PC-3 (cell line): Measurements from ENCODE around the gene SCCPDH. TPM values are rescaled to one million over a fixed set of nuclear protein-coding genes. Genes with fewer than 3 reads are reported as not detected.

Experiments
- ATAC-seq: fragments of 200-7000 bp; cut with Tn5 transposase; 2 replicates; pipeline ENCODE4 v1.9.1; 2020; ENCODE audit warnings: mild to moderate bottlenecking, moderate library complexity
- BruUV-seq: library from RNA; stranded (reverse); fragments of 400-500 nt; replicated peaks from 2 replicates; lab custom pipeline; 2021; lab: Mats Ljungman, UMichigan
- CTCF ChIA-PET: fragments of 300-600 bp; sonication (Branson Sonifier 250); formaldehyde crosslinking; loops from one replicate; lab custom pipeline; 2022; ENCODE audit warnings: antibody characterized with exemption; lab: Charles Lee
- POLR2A ChIA-PET: fragments of 300-600 bp; sonication (Branson Sonifier 250); formaldehyde crosslinking; loops from one replicate; lab custom pipeline; 2022; ENCODE audit warnings: antibody characterized with exemption; ENCODE audit not compliant: unreplicated experiment; lab: Charles Lee
- DNase-seq: peaks from one replicate; pipeline ENCODE4 v3.0.0-alpha.2; 2015
- H2AFZ ChIP-seq: fragments of 300-600 bp; sonication (generic); 2 replicates; pipeline ENCODE4 v1.6.0; 2016; ENCODE audit warnings: antibody characterized with exemption, low read length
- H3F3A ChIP-seq: fragments of 300-600 bp; sonication (generic); one replicate; pipeline ENCODE4 v1.6.0; 2017; ENCODE audit warnings: antibody characterized with exemption, low read length, control low read depth, mild to moderate bottlenecking; ENCODE audit not compliant: unreplicated experiment
- H3K27ac ChIP-seq: fragments of 300-600 bp; sonication (generic); 2 replicates; pipeline ENCODE4 v1.5.1; 2016; ENCODE audit warnings: mild to moderate bottlenecking, low read length
- H3K27me3 ChIP-seq: fragments of 300-600 bp; sonication (generic); 2 replicates; pipeline ENCODE4 v1.6.1; 2016; ENCODE audit warnings: low read length, mixed read lengths
- H3K36me3 ChIP-seq: fragments of 300-600 bp; sonication (generic); 2 replicates; pipeline ENCODE4 v1.6.1; 2016; ENCODE audit warnings: low read depth, mixed run types, low read length, mixed read lengths
- H3K4me1 ChIP-seq: fragments of 300-600 bp; sonication (generic); 2 replicates; pipeline ENCODE4 v1.5.1; 2016; ENCODE audit warnings: low read length; ENCODE audit not compliant: insufficient read depth
- H3K4me2 ChIP-seq: fragments of 300-600 bp; sonication (generic); 2 replicates; pipeline ENCODE4 v1.6.0; 2016; ENCODE audit warnings: low read length
- H3K4me3 ChIP-seq: fragments of 300-600 bp; sonication (generic); 2 replicates; pipeline ENCODE4 v1.5.1; 2016; ENCODE audit warnings: mild to moderate bottlenecking, low read length, mixed read lengths
- H3K79me2 ChIP-seq: fragments of 300-600 bp; sonication (generic); 2 replicates; pipeline ENCODE4 v1.6.1; 2017; ENCODE audit warnings: low read length, mixed read lengths
- H3K9ac ChIP-seq: fragments of 300-600 bp; sonication (generic); 2 replicates; pipeline ENCODE4 v1.6.0; 2016; ENCODE audit warnings: mild to moderate bottlenecking, low read length
- H3K9me2 ChIP-seq: fragments of 300-600 bp; sonication (generic); replicated peaks from 2 replicates; pipeline ENCODE4 v1.6.1; 2016; ENCODE audit warnings: mixed run types, low read length, mixed read lengths
- H3K9me3 ChIP-seq: fragments of 300-600 bp; sonication (generic); 2 replicates; pipeline ENCODE4 v1.6.1; 2016; ENCODE audit warnings: low read length, mixed read lengths
- H4K20me1 ChIP-seq: fragments of 300-600 bp; sonication (generic); 2 replicates; pipeline ENCODE4 v1.6.1; 2016; ENCODE audit warnings: low read length, mixed read lengths
- CTCF ChIP-seq: fragments of 300-600 bp; sonication (generic); conservative IDR thresholded peaks from 2 replicates; pipeline ENCODE4 v1.5.1; 2017; ENCODE audit warnings: antibody characterized with exemption, low read depth, mild to moderate bottlenecking, low read length
- EZH2 ChIP-seq: fragments of 300-600 bp; sonication (generic); IDR thresholded peaks from one replicate; pipeline ENCODE4 v1.6.1; 2017; ENCODE audit warnings: antibody characterized with exemption, mild to moderate bottlenecking, low read length; ENCODE audit not compliant: unreplicated experiment
- EZH2phosphoT487 ChIP-seq: fragments of 300-600 bp; sonication (generic); IDR thresholded peaks from 2 replicates; pipeline ENCODE4 v1.6.1; 2018; ENCODE audit warnings: mild to moderate bottlenecking, antibody characterized with exemption, low read length, borderline replicate concordance
- intact Hi-C: fragments of 100-400 bp; cut with micrococcal nuclease; formaldehyde crosslinking; loops from 2 replicates; pipeline ENCODE4 v1.9.0; 2023
- total RNA-seq: library from RNA; depleted of rRNA; stranded (reverse); fragments of >200 nt; gene quantifications from 2 replicates; pipeline ENCODE4 v1.2.3, GENCODE V29; 2014

Gene SCCPDH
- total RNA-seq, 1 experiment from 2014 or later = 50.8 TPM

DNA sequence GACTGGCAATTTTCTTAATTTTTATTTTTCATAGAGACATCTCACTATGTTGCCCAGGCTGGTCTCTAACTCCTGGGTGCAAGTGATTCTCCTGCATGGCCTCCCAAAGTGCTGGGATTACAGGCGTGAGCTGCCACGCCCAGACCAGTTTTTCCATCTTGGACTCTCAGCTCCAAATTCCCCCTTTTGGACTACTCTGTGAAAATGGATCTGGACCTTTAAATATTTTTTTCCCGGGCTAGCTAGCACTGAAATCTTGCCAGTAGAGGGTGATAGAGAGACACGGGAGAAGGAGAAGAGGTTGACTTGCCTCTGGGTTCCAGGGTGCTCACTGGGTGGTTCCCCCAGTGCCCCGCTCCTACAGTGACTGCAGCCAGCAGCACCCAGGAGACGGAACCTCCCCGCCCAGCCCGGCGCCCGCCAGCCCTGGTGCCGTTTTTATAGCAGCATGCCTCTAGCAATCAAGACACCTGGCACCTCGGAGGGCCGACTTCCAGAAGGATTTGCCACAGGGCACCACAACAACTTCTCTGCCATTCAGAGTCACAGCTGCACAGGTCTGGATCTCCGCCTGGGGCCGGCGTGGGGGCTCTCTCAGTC is 34.7 kb upstream of the SCCPDH start:
- Histone ChIP-seq H4K20me1 (no peaks in the 10 kb centered on the region), H3K36me3 (no peaks in the 10 kb centered on the region), H3F3A (no peaks in the 10 kb centered on the region), H3K27me3 (no peaks in the 10 kb centered on the region), H3K79me2 (no peaks in the 10 kb centered on the region), H3K9me2 (no peaks in the 10 kb centered on the region), H3K4me1 (0 out of 2 replicates have a peak, but pooled peaks cover 5% of the 10 kb centered on the region), H3K4me2 (peak overlapping the region; percentile 84), H3K9ac (no peak overlapping the region), H3K9me3 (0 out of 2 replicates have a peak, but pooled peaks cover 4% of the 10 kb centered on the region), H2AFZ (peak overlapping the region; percentile 86), H3K27ac (no peak overlapping the region), H3K4me3 (peak overlapping the region; percentile 63)
- CTCF ChIA-PET = interaction anchor here (0.5 to 0.7 kb wide), 8 partner anchors 12 to 1532 kb away, joined by 3 to 10 read pairs (median 4); partner anchors contain the start of gene SCCPDH
- DNase-seq = peak; percentile 96
- POLR2A ChIA-PET = no interaction called here
- no peak for TF ChIP-seq EZH2
- peak; percentile 94 for TF ChIP-seq CTCF
- intact Hi-C loops = loop anchor here (1.0 kb wide), 1 partner anchor 65 kb away; no protein-coding TSS in a partner anchor
- BruUV-seq = no TSS peak
- peak; percentile 97 for ATAC-seq

GRCh38 chr1:246690100-246690499 is 34.1 kb upstream of the SCCPDH start:
- DNase-seq = no peak
- ChIA-PET CTCF (interaction anchor here (0.7 kb wide), 1 partner anchor 184 kb away, joined by 5 read pairs; no protein-coding TSS in a partner anchor), POLR2A (no interaction called here)
- Histone ChIP-seq H3K4me3 (peak overlapping the region; percentile 63; the same call in 1 of the 2 replicates), H3K4me2 (peak overlapping the region; percentile 84), H3F3A (no peaks in the 10 kb centered on the region), H3K79me2 (no peaks in the 10 kb centered on the region), H3K9ac (no peak overlapping the region), H3K27ac (no peak overlapping the region), H3K36me3 (no peaks in the 10 kb centered on the region), H4K20me1 (no peaks in the 10 kb centered on the region), H3K4me1 (0 out of 2 replicates have a peak, but pooled peaks cover 5% of the 10 kb centered on the region), H3K9me3 (0 out of 2 replicates have a peak, but pooled peaks cover 7% of the 10 kb centered on the region), H3K9me2 (no peaks in the 10 kb centered on the region), H2AFZ (peak overlapping the region; percentile 86), H3K27me3 (no peaks in the 10 kb centered on the region)
- TF ChIP-seq EZH2 (no peak), EZH2phosphoT487 (no peak), CTCF (no peak)
- intact Hi-C loops = no loop called here
- no peak for ATAC-seq
- BruUV-seq = no TSS peak
